HG02970 (cell line): ENCODE measurements around the gene CREB5.
"Not testable (repeated sequence)": the region's sequence is repeated elsewhere in the genome, so short reads cannot be mapped to it uniquely, and the experiment has no call there.

Experiments used
- ATAC-seq: cut with Tn5 transposase; IDR thresholded peaks from one replicate; pipeline ENCODE4 v1.9.1; 2021; ENCODE audit warnings: mild to moderate bottlenecking, moderate library complexity, moderate number of reproducible peaks; ENCODE audit not compliant: unreplicated experiment, low FRiP score

Gene CREB5

GRCh38 chr7:28598037-28598436, 185.7 kb downstream of the CREB5 start:
- not testable (repeated sequence) for ATAC-seq

GRCh38 chr7:28598586-28598985, 186.3 kb downstream of the CREB5 start:
- ATAC-seq = no peak

- ATAC-seq = no peak
These were observed 187.1 kb downstream of the CREB5 start for GRCh38 chr7:28599411-28599810.

GRCh38 chr7:28602282-28602681, 190.0 kb downstream of the CREB5 start:
- ATAC-seq = no peak

GRCh38 chr7:28605427-28606085, 193.2 kb downstream of the CREB5 start:
- no peak for ATAC-seq

- ATAC-seq = no peak
These were observed 194.1 kb downstream of the CREB5 start for GRCh38 chr7:28606421-28606820.

GRCh38 chr7:28607855-28608193, 195.5 kb downstream of the CREB5 start:
- ATAC-seq = no peak

GRCh38 chr7:28608237-28608656, 195.9 kb downstream of the CREB5 start:
- ATAC-seq = no peak

GRCh38 chr7:28608731-28609130, 196.4 kb downstream of the CREB5 start:
- no peak for ATAC-seq

- no peak for ATAC-seq
These were observed 197.3 kb downstream of the CREB5 start for GRCh38 chr7:28609608-28610007.

GRCh38 chr7:28611399-28611897, 199.1 kb downstream of the CREB5 start:
- ATAC-seq = not testable (repeated sequence)

- no peak for ATAC-seq
These were observed 200.9 kb downstream of the CREB5 start for GRCh38 chr7:28613262-28613661.

- no peak for ATAC-seq
These were observed 202.8 kb downstream of the CREB5 start for GRCh38 chr7:28615091-28615490.

GRCh38 chr7:28617308-28617880, 205.1 kb downstream of the CREB5 start:
- no peak for ATAC-seq

- ATAC-seq = no peak
These were observed 206.1 kb downstream of the CREB5 start for GRCh38 chr7:28618383-28618782.

GRCh38 chr7:28619256-28619655, 206.9 kb downstream of the CREB5 start:
- ATAC-seq = no peak

GRCh38 chr7:28621369-28621841, 209.1 kb downstream of the CREB5 start:
- no peak for ATAC-seq

GRCh38 chr7:28623105-28623730, 210.9 kb downstream of the CREB5 start:
- no peak for ATAC-seq

- no peak for ATAC-seq
These were observed 211.5 kb downstream of the CREB5 start for GRCh38 chr7:28623863-28624262.

- no peak for ATAC-seq
These were observed 213.1 kb downstream of the CREB5 start for GRCh38 chr7:28625432-28625831.

GRCh38 chr7:28626221-28626620, 213.9 kb downstream of the CREB5 start:
- ATAC-seq = no peak
